Esophagus mucosa (tissue), 1 donor: ENCODE measurements around the gene ANKRD11. TPM values are rescaled to one million over a fixed set of nuclear protein-coding genes. Genes with fewer than 3 reads are reported as not detected.
"Not testable (repeated sequence)": the region's sequence is repeated elsewhere in the genome, so short reads cannot be mapped to it uniquely, and the experiment has no call there.

Source experiments
- ATAC-seq: fragments of 200-7000 bp; cut with Tn5 transposase; one replicate; pipeline ENCODE4 v1.9.1; 2020
- total RNA-seq: library from RNA; stranded (reverse); gene quantifications from one replicate; pipeline ENCODE4 v1.2.4, GENCODE V29; 2023
- donor health status: DM: yes; HTN: yes; CAD: no.

ANKRD11 gene
- total RNA-seq, 1 donor from 2014 or later: 81.1 TPM

DNA sequence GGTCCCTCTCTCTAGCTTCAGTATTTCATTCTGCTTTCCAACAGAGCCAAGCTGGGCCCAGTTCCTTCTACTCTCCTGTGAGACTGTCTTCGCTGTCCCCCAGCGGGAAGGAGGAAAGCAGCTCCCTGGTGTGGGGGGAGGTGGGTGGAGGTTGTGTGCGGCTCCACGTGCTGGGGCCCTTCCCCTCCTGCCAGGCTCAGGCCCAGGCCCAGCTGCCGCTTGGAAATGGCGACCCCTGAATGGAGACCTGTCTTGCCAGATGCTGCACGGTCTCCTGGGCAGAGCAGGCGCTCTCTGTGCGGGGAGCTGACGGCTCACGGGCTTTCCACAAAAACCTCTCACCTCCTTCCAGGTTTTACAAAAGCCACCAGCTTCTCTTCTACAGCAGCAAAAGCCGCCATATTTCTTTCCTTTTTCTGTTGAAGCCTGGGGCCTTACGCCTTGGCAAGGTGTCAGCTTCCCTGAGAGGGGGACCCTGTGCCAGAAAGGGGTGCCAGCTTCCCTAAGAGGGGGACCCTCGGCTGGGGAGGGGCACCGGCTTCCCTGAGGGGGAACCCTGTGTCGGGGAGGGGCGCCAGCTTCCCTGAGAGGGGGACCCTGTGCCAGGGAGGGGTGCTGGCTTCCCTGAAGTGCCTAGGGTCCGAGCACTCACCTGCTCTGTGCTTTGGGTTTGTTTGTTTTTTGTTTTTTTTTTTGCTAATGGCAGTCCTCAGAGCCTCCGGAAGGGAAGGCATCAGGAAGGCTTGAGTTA lies 225.4 kb downstream of the ANKRD11 start:
- ATAC-seq: no peak

GRCh38 chr16:89261691-89262563 lies 228.4 kb downstream of the ANKRD11 start:
- no peak for ATAC-seq

DNA sequence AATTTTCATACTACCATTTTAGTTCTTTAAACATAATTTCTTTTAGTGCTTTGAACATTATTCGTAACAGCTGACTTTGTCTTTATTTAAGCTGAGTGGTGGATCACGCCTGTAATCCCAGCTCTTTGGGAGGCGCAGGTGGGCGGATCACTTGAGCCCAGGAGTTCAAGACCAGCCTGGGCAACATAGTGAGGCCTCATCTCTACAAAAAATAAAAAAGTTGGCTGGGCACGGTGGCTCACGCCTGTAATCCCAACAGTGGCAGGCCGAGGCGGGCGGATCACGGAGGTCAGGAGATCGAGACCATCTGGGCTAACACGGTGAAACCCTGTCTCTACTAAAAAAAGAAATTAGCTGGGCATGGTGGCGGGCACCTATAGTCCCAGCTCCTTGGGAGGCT lies 230.5 kb downstream of the ANKRD11 start:
- ATAC-seq: not testable (repeated sequence)

- no peak for ATAC-seq
Observed at GRCh38 chr16:89257757-89258465, 232.4 kb downstream of the ANKRD11 start.

- peak; percentile 50 for ATAC-seq
Observed at GRCh38 chr16:89257281-89257731, 233.1 kb downstream of the ANKRD11 start.

- ATAC-seq: peak; percentile 92
Observed at GRCh38 chr16:89256651-89257254, 233.6 kb downstream of the ANKRD11 start.

- ATAC-seq: no peak
Observed at GRCh38 chr16:89253548-89254287, 236.6 kb downstream of the ANKRD11 start.

GRCh38 chr16:89248196-89248982 lies 242.0 kb downstream of the ANKRD11 start:
- ATAC-seq: no peak

- not testable (repeated sequence) for ATAC-seq
Observed at GRCh38 chr16:89247734-89248075, 242.7 kb downstream of the ANKRD11 start.

- peak; percentile 98 for ATAC-seq
Observed at GRCh38 chr16:89246903-89247733, 243.2 kb downstream of the ANKRD11 start.

- ATAC-seq: no peak
Observed at GRCh38 chr16:89246383-89246902, 243.9 kb downstream of the ANKRD11 start.

- ATAC-seq: no peak
Observed at GRCh38 chr16:89244754-89245153, 245.6 kb downstream of the ANKRD11 start.

DNA sequence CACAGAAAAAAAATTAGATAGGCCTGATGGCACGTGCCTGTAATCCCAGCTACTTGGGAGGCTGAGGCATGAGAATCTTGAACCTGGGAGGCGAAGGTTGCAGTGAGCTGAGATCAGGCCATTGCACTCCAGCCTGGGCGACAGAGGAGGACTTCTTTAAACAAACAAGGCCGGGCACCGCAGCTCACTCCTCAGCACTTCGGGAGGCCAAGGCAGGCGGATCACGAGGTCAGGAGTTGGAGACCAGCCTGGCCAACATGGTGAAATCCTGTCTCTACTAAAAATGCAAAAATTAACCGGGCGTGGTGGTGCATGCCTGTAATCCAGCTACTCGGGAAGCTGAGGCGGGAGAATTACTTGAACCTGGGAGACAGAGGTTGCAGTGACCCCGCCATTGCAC lies 246.1 kb downstream of the ANKRD11 start:
- not testable (repeated sequence) for ATAC-seq

GRCh38 chr16:89243664-89244063 lies 246.7 kb downstream of the ANKRD11 start:
- ATAC-seq: no peak

- ATAC-seq: no peak
Observed at GRCh38 chr16:89242795-89243200, 247.6 kb downstream of the ANKRD11 start.

DNA sequence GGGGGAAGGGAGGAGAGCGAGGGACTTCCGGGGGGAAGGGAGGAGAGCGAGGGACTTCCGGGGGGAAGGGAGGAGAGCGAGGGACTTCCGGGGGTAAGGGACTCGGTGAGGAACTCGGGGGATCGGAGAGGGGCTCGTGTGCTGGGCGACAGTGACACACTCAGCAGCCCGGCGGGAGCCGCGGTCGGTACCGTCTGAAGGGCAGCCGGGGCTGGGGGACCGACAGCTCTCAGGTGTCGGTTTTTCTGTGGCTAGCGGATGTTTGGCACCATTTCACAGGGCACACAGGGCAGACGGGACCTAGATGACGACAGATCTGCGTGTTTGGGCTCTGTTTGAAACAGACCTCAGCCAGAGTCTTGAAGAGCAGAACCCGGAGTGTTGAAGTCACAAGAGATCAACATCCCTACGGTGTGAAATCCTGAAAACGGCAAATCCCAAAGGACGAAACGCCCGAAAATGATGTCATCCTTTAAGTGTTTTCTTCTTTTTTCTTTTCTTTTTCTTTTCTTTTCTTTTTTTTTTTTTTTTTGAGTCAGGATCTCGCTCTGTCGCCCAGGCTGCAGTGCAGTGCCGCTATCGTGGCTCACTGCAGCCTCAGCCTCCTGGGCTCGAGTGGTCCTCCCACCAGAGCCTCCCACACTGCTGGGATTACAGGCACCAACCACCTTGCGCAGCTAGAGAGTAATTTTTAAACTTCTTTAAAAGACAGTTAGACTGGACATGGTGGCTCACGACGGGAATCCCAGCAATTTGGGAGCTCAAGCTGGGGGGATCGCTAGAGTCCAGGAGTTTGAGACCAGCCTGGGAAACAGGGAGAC lies 249.0 kb downstream of the ANKRD11 start:
- ATAC-seq: peak; percentile 64

- no peak for ATAC-seq
Observed at GRCh38 chr16:89237733-89238132, 252.6 kb downstream of the ANKRD11 start.

- no peak for ATAC-seq
Observed at GRCh38 chr16:89233678-89234490, 256.5 kb downstream of the ANKRD11 start.
